ENCODE measurements around the gene ACAT2. TPM values are rescaled to one million over a fixed set of nuclear protein-coding genes. Genes with fewer than 3 reads are reported as not detected.
"Not testable (repeated sequence)": the region's sequence is repeated elsewhere in the genome, so short reads cannot be mapped to it uniquely, and the experiment has no call there.

ACAT2 gene
- total RNA-seq, 4 donors from 2014 or later = 0.59 to 4.6 (median 2.4) TPM

GRCh38 chr6:159729598-159730331, 32.1 kb upstream of the ACAT2 start:
- in situ Hi-C loops (cut with MboI; ENCODE audit: low sequenced_read_pairs in 4 of 4) = loop anchor here in 1 of 4 donors (5.0 kb wide), 1 partner anchor 63 kb away; the partner anchor contains the start of gene MRPL18

GRCh38 chr6:159730332-159730676, 31.5 kb upstream of the ACAT2 start:
- no peaks in the 10 kb centered on the region for H3K27me3 ChIP-seq
- intact Hi-C loops (cut with DNase I; ENCODE audit: low total_unique reads) (no loop called here), in situ Hi-C loops (cut with MboI; ENCODE audit: low sequenced_read_pairs in 4 of 4) (no loop called here)
- TF ChIP-seq POLR2A (IDR thresholded peaks at IDR 0.05) = no peak
- no peak for TF ChIP-seq CTCF (IDR thresholded peaks at IDR 0.05 in 4 of 5, conservative IDR thresholded peaks at IDR 0.05 in 1 of 5)
- H3K4me1 ChIP-seq = peaks cover 53 to 67% of the 10 kb centered on the region in 2 donors
- no peaks in the 10 kb centered on the region for H3K9me3 ChIP-seq
- H3K36me3 ChIP-seq = no peaks in the 10 kb centered on the region
- ATAC-seq = no peak
- H3K4me3 ChIP-seq = peak overlapping the region in 2 of 4 donors; percentile 86 to 92
- DNase-seq = no peak
- peak overlapping the region; percentile 99 to 100 (median 99) for H3K27ac ChIP-seq

More at GRCh38 chr6:159729598-159730331, 32.1 kb upstream of the ACAT2 start:
- Histone ChIP-seq H3K4me3 (peak overlapping the region; percentile 86 to 99 (median 90)), H3K27ac (peak overlapping the region; percentile 99 to 100 (median 99)), H3K9me3 (no peaks in the 10 kb centered on the region), H3K36me3 (no peaks in the 10 kb centered on the region), H3K27me3 (no peaks in the 10 kb centered on the region), H3K4me1 (peaks cover 57 to 67% of the 10 kb centered on the region in 2 donors)
- no peak for TF ChIP-seq CTCF (IDR thresholded peaks at IDR 0.05 in 4 of 5, conservative IDR thresholded peaks at IDR 0.05 in 1 of 5)
- TF ChIP-seq POLR2A (IDR thresholded peaks at IDR 0.05) = no peak
- ATAC-seq (peak; percentile 71 to 72), DNase-seq (peak; percentile 72 to 82)
- intact Hi-C loops (cut with DNase I; ENCODE audit: low total_unique reads) = no loop called here

- peaks cover 61 to 75% of the 10 kb centered on the region in 2 donors for H3K4me1 ChIP-seq
- peak overlapping the region in 3 of 4 donors; percentile 11 to 99 (median 25) for H3K27ac ChIP-seq
These were observed 29.3 kb upstream of the ACAT2 start for GRCh38 chr6:159732550-159732949.

GRCh38 chr6:159733395-159733794, 28.4 kb upstream of the ACAT2 start:
- H3K9me3 ChIP-seq; intact Hi-C loops (cut with DNase I; ENCODE audit: low total_unique reads); H3K4me3 ChIP-seq; H3K27me3 ChIP-seq; H3K27ac ChIP-seq; ATAC-seq; in situ Hi-C loops (cut with MboI; ENCODE audit: low sequenced_read_pairs in 4 of 4); DNase-seq: not testable (repeated sequence)
- Histone ChIP-seq H3K4me1 (peaks cover 67 to 75% of the 10 kb centered on the region in 2 donors), H3K36me3 (peaks cover 0 to 16% of the 10 kb centered on the region in 2 donors)

More at GRCh38 chr6:159732550-159732949, 29.3 kb upstream of the ACAT2 start:
- H3K27me3 ChIP-seq; DNase-seq; H3K9me3 ChIP-seq; intact Hi-C loops (cut with DNase I; ENCODE audit: low total_unique reads); H3K4me3 ChIP-seq; ATAC-seq; in situ Hi-C loops (cut with MboI; ENCODE audit: low sequenced_read_pairs in 4 of 4): not testable (repeated sequence)
- peaks cover 0 to 10% of the 10 kb centered on the region in 2 donors for H3K36me3 ChIP-seq

GRCh38 chr6:159736908-159737307, 24.9 kb upstream of the ACAT2 start:
- DNase-seq = no peak
- no peak for ATAC-seq
- H3K36me3 ChIP-seq = peaks cover 0 to 36% of the 10 kb centered on the region in 2 donors
- H3K27me3 ChIP-seq = no peaks in the 10 kb centered on the region
- no peaks in the 10 kb centered on the region for H3K9me3 ChIP-seq
- in situ Hi-C loops (cut with MboI; ENCODE audit: low sequenced_read_pairs in 4 of 4) (no loop called here), intact Hi-C loops (cut with DNase I; ENCODE audit: low total_unique reads) (no loop called here)
- H3K4me1 ChIP-seq = peaks cover 38 to 41% of the 10 kb centered on the region in 2 donors
- H3K27ac ChIP-seq = no peak overlapping the region
- TF ChIP-seq POLR2A (IDR thresholded peaks at IDR 0.05) (no peak), CTCF (IDR thresholded peaks at IDR 0.05 in 4 of 5, conservative IDR thresholded peaks at IDR 0.05 in 1 of 5) (no peak)
- H3K4me3 ChIP-seq = no peak overlapping the region
